ENCODE results near the gene TUBA4A.
"Not testable (repeated sequence)": the region's sequence is repeated elsewhere in the genome, so short reads cannot be mapped to it uniquely, and the experiment has no call there.

TUBA4A gene

GRCh38 chr2:219269362-219270054 lies 15.8 kb upstream of the TUBA4A start:
- H3K4me3 ChIP-seq (ENCODE audit: control insufficient read depth, low read depth, low read length): no peak overlapping the region
- no peak for DNase-seq (ENCODE audit: low read depth)
- no peak for TF ChIP-seq CTCF (conservative IDR thresholded peaks at IDR 0.05; ENCODE audit: control insufficient read depth, insufficient read depth, low read depth, low read length)

GRCh38 chr2:219268294-219268693 lies 14.6 kb upstream of the TUBA4A start:
- TF ChIP-seq CTCF (conservative IDR thresholded peaks at IDR 0.05; ENCODE audit: control insufficient read depth, insufficient read depth, low read depth, low read length): no peak
- no peak for DNase-seq (ENCODE audit: low read depth)
- H3K4me3 ChIP-seq (ENCODE audit: control insufficient read depth, low read depth, low read length): no peak overlapping the region

GRCh38 chr2:219266886-219267285 lies 13.2 kb upstream of the TUBA4A start:
- TF ChIP-seq CTCF (conservative IDR thresholded peaks at IDR 0.05; ENCODE audit: control insufficient read depth, insufficient read depth, low read depth, low read length): no peak
- DNase-seq (ENCODE audit: low read depth): no peak
- no peak overlapping the region for H3K4me3 ChIP-seq (ENCODE audit: control insufficient read depth, low read depth, low read length)

GRCh38 chr2:219266232-219266631 lies 12.5 kb upstream of the TUBA4A start:
- no peak for DNase-seq (ENCODE audit: low read depth)
- no peak for TF ChIP-seq CTCF (conservative IDR thresholded peaks at IDR 0.05; ENCODE audit: control insufficient read depth, insufficient read depth, low read depth, low read length)
- no peak overlapping the region for H3K4me3 ChIP-seq (ENCODE audit: control insufficient read depth, low read depth, low read length)

- DNase-seq (ENCODE audit: low read depth): no peak
- H3K4me3 ChIP-seq (ENCODE audit: control insufficient read depth, low read depth, low read length): no peak overlapping the region
- no peak for TF ChIP-seq CTCF (conservative IDR thresholded peaks at IDR 0.05; ENCODE audit: control insufficient read depth, insufficient read depth, low read depth, low read length)
Observed at GRCh38 chr2:219261024-219261855, 7.5 kb upstream of the TUBA4A start.

- not testable (repeated sequence) for H3K4me3 ChIP-seq (ENCODE audit: control insufficient read depth, low read depth, low read length); DNase-seq (ENCODE audit: low read depth)
Observed at GRCh38 chr2:219258942-219259341, 5.2 kb upstream of the TUBA4A start.

GRCh38 chr2:219254590-219255201 lies 978 bp upstream of the TUBA4A start:
- H3K4me3 ChIP-seq (ENCODE audit: control insufficient read depth, low read depth, low read length): no peak overlapping the region
- no peak for TF ChIP-seq CTCF (conservative IDR thresholded peaks at IDR 0.05; ENCODE audit: control insufficient read depth, insufficient read depth, low read depth, low read length)

More at GRCh38 chr2:219254590-219255201, 978 bp upstream of the TUBA4A start:
- DNase-seq (ENCODE audit: low read depth): no peak

All from fibroblast of mammary gland (primary cell).